HCT116 (cell line): Measurements from ENCODE around the gene OASL. TPM values are rescaled to one million over a fixed set of nuclear protein-coding genes. Genes with fewer than 3 reads are reported as not detected.
"Not testable (repeated sequence)": the region's sequence is repeated elsewhere in the genome, so short reads cannot be mapped to it uniquely, and the experiment has no call there.

Source experiments
- ATAC-seq: fragments of 200-7000 bp; cut with Tn5 transposase; 2 replicates; pipeline ENCODE4 v1.9.1; 2020; ENCODE audit warnings: mild to moderate bottlenecking, moderate library complexity
- BruUV-seq: library from RNA; stranded (reverse); fragments of 400-500 nt; replicated peaks from 2 replicates; lab custom pipeline; 2021; lab: Mats Ljungman, UMichigan
- CTCF ChIA-PET: fragments of 300-600 bp; sonication (Branson Sonifier 250); formaldehyde crosslinking; loops from one replicate; lab custom pipeline; 2021; ENCODE audit warnings: antibody characterized with exemption; lab: Charles Lee
- POLR2A ChIA-PET: fragments of 300-600, 350-600 bp; sonication (Branson Sonifier 250); formaldehyde crosslinking; loops from one replicate; lab custom pipeline; 2021; ENCODE audit warnings: antibody characterized with exemption; lab: Charles Lee
- RAD21 ChIA-PET, 2 experiments: fragments of 300-600 bp; sonication (Branson Sonifier 250); formaldehyde crosslinking; loops; one replicate each; lab custom pipeline; 2023; ENCODE audit warnings: low total read pairs in 2 of 2; ENCODE audit not compliant: uncharacterized antibody in 2 of 2, unreplicated experiment in 2 of 2, low non-redundant PET in 1 of 2; lab: Charles Lee
- DNase-seq: peaks from one replicate; pipeline ENCODE4 v3.0.0-alpha.2; 2010; ENCODE audit warnings: low read depth, low spot score
- H2AFZ ChIP-seq: fragments of 200-600 bp; shearing (Covaris generic), sonication (generic); 2 replicates; pipeline ENCODE4 v1.6.1; 2017; ENCODE audit warnings: low read depth, mixed run types, mixed read lengths, antibody characterized with exemption, low read length; ENCODE audit not compliant: poor library complexity, severe bottlenecking
- H3K27ac ChIP-seq: 2 replicates; pipeline ENCODE4 v1.5.1; 2012; ENCODE audit warnings: low read depth, low read length
- H3K27me3 ChIP-seq: fragments of 200-600 bp; sonication (generic); 2 replicates; pipeline ENCODE4 v1.6.1; 2016; ENCODE audit warnings: mixed run types, low read length, mixed read lengths; ENCODE audit not compliant: insufficient read depth
- H3K36me3 ChIP-seq, 2 experiments: fragments of 200-500 bp in 1 of 2; fragments of 200-600 bp in 1 of 2; sonication (Bioruptor generic) in 1 of 2; sonication (generic) in 1 of 2; 2 replicates each; pipeline versions ENCODE4 v1.5.1 to v1.6.1; 2014 to 2016; ENCODE audit warnings: low read length in 2 of 2, inconsistent platforms in 1 of 2, mixed read lengths in 1 of 2, mixed run types in 1 of 2; ENCODE audit not compliant: insufficient read depth in 2 of 2, control insufficient read depth in 1 of 2
- H3K4me1 ChIP-seq, 2 experiments: fragments of 200-600 bp in 1 of 2; sonication (generic) in 1 of 2; 2 replicates each; pipeline versions ENCODE4 v1.5.1 to v1.6.1; 2012 to 2017; ENCODE audit warnings: low read length in 2 of 2, inconsistent platforms in 1 of 2, mild to moderate bottlenecking in 1 of 2, mixed read lengths in 1 of 2, mixed run types in 1 of 2, moderate library complexity in 1 of 2; ENCODE audit not compliant: insufficient read depth in 2 of 2, control insufficient read depth in 1 of 2
- H3K4me2 ChIP-seq: fragments of 200-600 bp; sonication (generic); 2 replicates; pipeline ENCODE4 v1.6.1; 2017; ENCODE audit warnings: mixed run types, low read length, mixed read lengths
- H3K4me3 ChIP-seq, 2 experiments: fragments of 200-600 bp in 1 of 2; sonication (generic) in 1 of 2; replicated peaks in 1 of 2; 2 replicates each; pipeline ENCODE4 v1.5.1; 2011 to 2016; ENCODE audit warnings: low read length in 2 of 2, control low read depth in 1 of 2, low read depth in 1 of 2, mild to moderate bottlenecking in 1 of 2, mixed read lengths in 1 of 2, mixed run types in 1 of 2
- H3K79me2 ChIP-seq: fragments of 200-600 bp; sonication (generic); 2 replicates; pipeline ENCODE4 v1.6.1; 2017; ENCODE audit warnings: mild to moderate bottlenecking, mixed run types, low read length, moderate library complexity, mixed read lengths; ENCODE audit not compliant: insufficient read depth
- H3K9ac ChIP-seq: fragments of 200-600 bp; sonication (generic); 2 replicates; pipeline ENCODE4 v1.6.1; 2016; ENCODE audit warnings: low read length, mixed read lengths
- H3K9me2 ChIP-seq: fragments of 200-600 bp; sonication (generic), shearing (Covaris generic); 2 replicates; pipeline ENCODE4 v1.6.1; 2017; ENCODE audit warnings: mixed run types, mild to moderate bottlenecking, moderate library complexity; ENCODE audit not compliant: insufficient read depth
- H3K9me3 ChIP-seq, 2 experiments: fragments of 200-500 bp in 1 of 2; fragments of 200-600 bp in 1 of 2; sonication (Bioruptor generic) in 1 of 2; sonication (generic) in 1 of 2; 2 replicates each; pipeline ENCODE4 v1.6.1; 2014 to 2017; ENCODE audit warnings: low read length in 2 of 2, mixed read lengths in 2 of 2, inconsistent platforms in 1 of 2, low read depth in 1 of 2, mild to moderate bottlenecking in 1 of 2, mixed run types in 1 of 2, moderate library complexity in 1 of 2; ENCODE audit not compliant: control insufficient read depth in 1 of 2, insufficient read depth in 1 of 2
- H4K20me1 ChIP-seq: fragments of 200-600 bp; sonication (generic), shearing (Covaris generic); 2 replicates; pipeline ENCODE4 v1.6.1; 2017; ENCODE audit warnings: mixed run types, mild to moderate bottlenecking, moderate library complexity; ENCODE audit not compliant: insufficient read depth
- EGR1 ChIP-seq: IDR thresholded peaks from 2 replicates; pipeline ENCODE4 v1.6.1; 2012; ENCODE audit warnings: low read depth
- ELF1 ChIP-seq: IDR thresholded peaks from 2 replicates; pipeline ENCODE4 v1.6.1; 2012; ENCODE audit warnings: low read depth, borderline replicate concordance
- EZH2 ChIP-seq: fragments of 200-600 bp; sonication (generic); IDR thresholded peaks from 2 replicates; pipeline ENCODE4 v1.6.1; 2017; ENCODE audit warnings: antibody characterized with exemption, mixed run types
- POLR2AphosphoS5 ChIP-seq: IDR thresholded peaks from 2 replicates; pipeline ENCODE4 v1.6.1; 2011; ENCODE audit warnings: mild to moderate bottlenecking, low read depth, low read length, moderate library complexity
- RAD21 ChIP-seq: IDR thresholded peaks from 2 replicates; pipeline ENCODE4 v1.6.1; 2012; ENCODE audit warnings: low read depth, mild to moderate bottlenecking
- REST ChIP-seq: IDR thresholded peaks from 2 replicates; pipeline ENCODE4 v1.6.1; 2012; ENCODE audit warnings: low read depth
- SRF ChIP-seq: IDR thresholded peaks from 2 replicates; pipeline ENCODE4 v1.6.1; 2012; ENCODE audit warnings: low read depth
- YY1 ChIP-seq: IDR thresholded peaks from 2 replicates; pipeline ENCODE4 v1.6.1; 2011; ENCODE audit warnings: low read length, low read depth, moderate library complexity, mild to moderate bottlenecking; ENCODE audit not compliant: insufficient replicate concordance; ENCODE audit errors: extremely low read depth
- ZNF274 ChIP-seq: fragments of 200-500 bp; sonication (Bioruptor generic); IDR thresholded peaks from 2 replicates; pipeline ENCODE4 v1.6.1; 2014; ENCODE audit warnings: mild to moderate bottlenecking, low read depth, low read length, inconsistent platforms
- intact Hi-C: fragments of 100-400 bp; cut with micrococcal nuclease; formaldehyde crosslinking; loops from 2 replicates; pipeline ENCODE4 v1.10.0; 2022
- total RNA-seq: library from RNA; stranded (reverse); gene quantifications from one replicate; pipeline ENCODE4 v1.2.1, GENCODE V29; 2021; ENCODE audit not compliant: unreplicated experiment

Gene OASL
- total RNA-seq, 1 experiment from 2014 or later, result 4.1 TPM

- Histone ChIP-seq H3K4me1 (no peaks in the 10 kb centered on the region), H3K4me2 (no peak overlapping the region), H3K79me2 (no peaks in the 10 kb centered on the region), H3K9me3 (no peaks in the 10 kb centered on the region), H3K9me2 (no peaks in the 10 kb centered on the region), H3K27ac (no peak overlapping the region), H3K27me3 (peaks cover 3% of the 10 kb centered on the region; the same call in 1 of the 2 replicates), H3K36me3 (no peaks in the 10 kb centered on the region), H3K4me3 (no peak overlapping the region), H4K20me1 (no peaks in the 10 kb centered on the region), H2AFZ (no peak overlapping the region), H3K9ac (no peak overlapping the region)
- ChIA-PET CTCF (interaction anchor here (1.0 kb wide), 1 partner anchor 12 kb away, joined by 3 read pairs; no protein-coding TSS in a partner anchor), RAD21 (no interaction called here), POLR2A (interaction anchor here (0.6 to 1.2 kb wide), 2 partner anchors 10 to 11 kb away, joined by 3 to 4 read pairs; partner anchors contain the start of gene OASL)
- no peak for ATAC-seq
- BruUV-seq, result no TSS peak
- DNase-seq, result no peak
- TF ChIP-seq SRF (no peak), ELF1 (no peak)
- intact Hi-C loops, result no loop called here
These were observed 9.4 kb upstream of the OASL start for GRCh38 chr12:121048442-121048841.

GRCh38 chr12:121047400-121047799 is 8.4 kb upstream of the OASL start:
- CTCF ChIA-PET, H3K27me3 ChIP-seq, POLR2A ChIA-PET, H3K36me3 ChIP-seq, DNase-seq, H3K9me3 ChIP-seq, RAD21 ChIA-PET, H3K4me2 ChIP-seq, H3K4me1 ChIP-seq, H3K79me2 ChIP-seq, ATAC-seq, H3K9ac ChIP-seq, H4K20me1 ChIP-seq, intact Hi-C loops, BruUV-seq, H3K9me2 ChIP-seq, H2AFZ ChIP-seq, H3K4me3 ChIP-seq, H3K27ac ChIP-seq: not testable (repeated sequence)

GRCh38 chr12:121043067-121043466 is 4.0 kb upstream of the OASL start:
- ATAC-seq (no peak), DNase-seq (no peak)
- Histone ChIP-seq H3K36me3 (no peaks in the 10 kb centered on the region), H3K9ac (no peak overlapping the region), H3K4me2 (no peak overlapping the region), H3K4me3 (no peak overlapping the region), H3K27ac (no peak overlapping the region), H3K79me2 (no peaks in the 10 kb centered on the region), H3K27me3 (peaks cover 3% of the 10 kb centered on the region; the same call in 1 of the 2 replicates), H3K4me1 (peaks cover 2 to 22% of the 10 kb centered on the region in 2 experiments; a peak in 3 of 4 replicates), H3K9me3 (no peaks in the 10 kb centered on the region), H3K9me2 (no peaks in the 10 kb centered on the region), H4K20me1 (no peaks in the 10 kb centered on the region), H2AFZ (no peak overlapping the region)
- ChIA-PET RAD21 (no interaction called here), POLR2A (no interaction called here), CTCF (no interaction called here)
- no TSS peak for BruUV-seq
- intact Hi-C loops, result no loop called here
- TF ChIP-seq EGR1 (no peak), REST (no peak), EZH2 (no peak), ZNF274 (no peak), YY1 (no peak), RAD21 (no peak), POLR2AphosphoS5 (no peak)
